HEK293 (cell line): ENCODE results near the gene PRSS8.

Experiments
- BCL11A ChIP-seq: fragments of 450-650 bp; formaldehyde crosslinking; IDR thresholded peaks from 2 replicates; pipeline ENCODE4 v1.5.1; 2016; ENCODE audit warnings: low read depth, missing biosample characterization, missing genetic modification characterization
- CTCF ChIP-seq: fragments of 450-650 bp; formaldehyde crosslinking; IDR thresholded peaks from 2 replicates; pipeline ENCODE4 v1.5.1; 2016; ENCODE audit warnings: missing biosample characterization, missing genetic modification characterization
- YY1 ChIP-seq: fragments of 450-650 bp; formaldehyde crosslinking; IDR thresholded peaks from 2 replicates; pipeline ENCODE4 v1.5.1; 2018; ENCODE audit warnings: missing biosample characterization, missing genetic modification characterization
- ZNF175 ChIP-seq: fragments of 450-650 bp; formaldehyde crosslinking; IDR thresholded peaks from 2 replicates; pipeline ENCODE4 v1.5.1; 2016; ENCODE audit warnings: missing biosample characterization, missing genetic modification characterization
- TF ChIP-seq, protein P1 (sequence below): fragments of 450-650 bp; formaldehyde crosslinking; IDR thresholded peaks from 2 replicates; pipeline ENCODE4 v1.5.1; 2016; ENCODE audit warnings: missing biosample characterization, missing genetic modification characterization

- TF ChIP-seq YY1 (tag by site-specific recombination): no peak
- TF ChIP-seq CTCF (tag by site-specific recombination): no peak
- no peak for TF ChIP-seq BCL11A
- no peak for TF ChIP-seq ZNF175
- TF ChIP-seq, protein P1, sequence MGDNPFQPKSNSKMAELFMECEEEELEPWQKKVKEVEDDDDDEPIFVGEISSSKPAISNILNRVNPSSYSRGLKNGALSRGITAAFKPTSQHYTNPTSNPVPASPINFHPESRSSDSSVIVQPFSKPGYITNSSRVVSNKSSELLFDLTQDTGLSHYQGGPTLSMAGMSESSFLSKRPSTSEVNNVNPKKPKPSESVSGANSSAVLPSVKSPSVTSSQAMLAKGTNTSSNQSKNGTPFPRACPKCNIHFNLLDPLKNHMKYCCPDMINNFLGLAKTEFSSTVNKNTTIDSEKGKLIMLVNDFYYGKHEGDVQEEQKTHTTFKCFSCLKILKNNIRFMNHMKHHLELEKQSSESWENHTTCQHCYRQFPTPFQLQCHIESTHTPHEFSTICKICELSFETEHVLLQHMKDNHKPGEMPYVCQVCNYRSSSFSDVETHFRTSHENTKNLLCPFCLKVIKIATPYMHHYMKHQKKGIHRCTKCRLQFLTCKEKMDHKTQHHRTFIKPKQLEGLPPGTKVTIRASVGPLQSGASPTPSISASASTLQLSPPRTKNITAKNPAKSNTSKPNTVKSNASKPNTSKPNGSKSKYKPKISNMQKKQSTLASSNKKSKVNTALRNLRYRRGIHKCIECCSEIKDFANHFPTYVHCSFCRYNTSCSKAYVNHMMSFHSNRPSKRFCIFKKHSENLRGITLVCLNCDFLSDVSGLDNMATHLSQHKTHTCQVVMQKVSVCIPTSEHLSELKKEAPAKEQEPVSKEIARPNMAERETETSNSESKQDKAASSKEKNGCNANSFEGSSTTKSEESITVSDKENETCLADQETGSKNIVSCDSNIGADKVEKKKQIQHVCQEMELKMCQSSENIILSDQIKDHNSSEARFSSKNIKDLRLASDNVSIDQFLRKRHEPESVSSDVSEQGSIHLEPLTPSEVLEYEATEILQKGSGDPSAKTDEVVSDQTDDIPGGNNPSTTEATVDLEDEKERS (tag by site-specific recombination): no peak
These were observed 13.4 kb upstream of the PRSS8 start for GRCh38 chr16:31148896-31149295.
